AG08396 (cell line): ENCODE data around the gene DDB1.

ENCODE experiments used
- DNase-seq: peaks from one replicate; pipeline ENCODE4 v3.0.0; 2012; ENCODE audit warnings: low spot score, mixed read lengths

Gene DDB1

GRCh38 chr11:61356706-61357105, 23.8 kb upstream of the DDB1 start:
- no peak for DNase-seq

GRCh38 chr11:61354208-61354607, 21.3 kb upstream of the DDB1 start:
- no peak for DNase-seq

- DNase-seq: no peak
Observed at GRCh38 chr11:61353131-61354067, 20.5 kb upstream of the DDB1 start.

GRCh38 chr11:61352038-61352437, 19.1 kb upstream of the DDB1 start:
- no peak for DNase-seq

- DNase-seq: no peak
Observed at GRCh38 chr11:61350803-61351202, 17.9 kb upstream of the DDB1 start.

- DNase-seq: no peak
Observed at GRCh38 chr11:61350336-61350735, 17.4 kb upstream of the DDB1 start.

GRCh38 chr11:61349916-61350315, 17.0 kb upstream of the DDB1 start:
- no peak for DNase-seq

GRCh38 chr11:61349189-61349751, 16.4 kb upstream of the DDB1 start:
- no peak for DNase-seq

GRCh38 chr11:61347916-61348461, 15.1 kb upstream of the DDB1 start:
- DNase-seq: no peak

GRCh38 chr11:61345954-61346843, 13.3 kb upstream of the DDB1 start:
- DNase-seq: no peak

- no peak for DNase-seq
Observed at GRCh38 chr11:61345170-61345610, 12.3 kb upstream of the DDB1 start.

GRCh38 chr11:61343792-61344745, 11.2 kb upstream of the DDB1 start:
- no peak for DNase-seq

- DNase-seq: no peak
Observed at GRCh38 chr11:61342207-61342803, 9.4 kb upstream of the DDB1 start.

- no peak for DNase-seq
Observed at GRCh38 chr11:61341706-61342105, 8.8 kb upstream of the DDB1 start.

- DNase-seq: no peak
Observed at GRCh38 chr11:61340979-61341378, 8.1 kb upstream of the DDB1 start.

GRCh38 chr11:61339490-61339878, 6.6 kb upstream of the DDB1 start:
- DNase-seq: no peak

- DNase-seq: no peak
Observed at GRCh38 chr11:61338783-61339489, 6.0 kb upstream of the DDB1 start.

- no peak for DNase-seq
Observed at GRCh38 chr11:61337706-61338470, 5.0 kb upstream of the DDB1 start.
